ENCODE data around the gene MCCD1. TPM values are rescaled to one million over a fixed set of nuclear protein-coding genes. Genes with fewer than 3 reads are reported as not detected.

MCCD1 gene
- total and polyA plus RNA-seq, 2 experiments from 2014 or later = not detected

DNA sequence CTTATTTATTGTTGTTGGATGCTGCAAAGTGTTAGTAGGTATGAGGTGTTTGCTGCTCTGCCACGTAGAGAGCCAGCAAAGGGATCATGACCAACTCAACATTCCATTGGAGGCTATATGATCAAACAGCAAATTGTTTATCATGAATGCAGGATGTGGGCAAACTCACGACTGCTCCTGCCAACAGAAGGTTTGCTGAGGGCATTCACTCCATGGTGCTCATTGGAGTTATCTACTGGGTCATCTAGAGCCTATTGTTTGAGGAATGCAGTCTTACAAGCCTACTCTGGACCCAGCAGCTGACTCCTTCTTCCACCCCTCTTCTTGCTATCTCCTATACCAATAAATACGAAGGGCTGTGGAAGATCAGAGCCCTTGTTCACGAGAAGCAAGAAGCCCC is 18.8 kb upstream of the MCCD1 start:
- no peak overlapping the region for H3K27ac ChIP-seq
- H2AFZ ChIP-seq = no peak overlapping the region
- in situ Hi-C loops (cut with MboI) = no loop called here
- no peak for DNase-seq
- no peak overlapping the region for H3K9ac ChIP-seq
- no peak overlapping the region for H3K4me2 ChIP-seq (ENCODE audit: unreplicated experiment)
- H3K9me2 ChIP-seq (ENCODE audit: insufficient read depth) = no peaks in the 10 kb centered on the region
- no peaks in the 10 kb centered on the region for H3K36me3 ChIP-seq (ENCODE audit: low read depth)
- no peak overlapping the region for H3K4me3 ChIP-seq
- H3K79me2 ChIP-seq (ENCODE audit: insufficient read depth) = peaks cover 5% of the 10 kb centered on the region; the same call in 1 of the 2 replicates
- no peak for TF ChIP-seq EZH2phosphoT487 (IDR thresholded peaks at IDR 0.05; ENCODE audit: insufficient read depth, low read depth)
- no peak for TF ChIP-seq EZH2 (IDR thresholded peaks at IDR 0.05; ENCODE audit: insufficient read depth, poor library complexity, severe bottlenecking)
- H3K9me3 ChIP-seq (ENCODE audit: low read depth) = no peaks in the 10 kb centered on the region
- peaks cover 11% of the 10 kb centered on the region for H3K4me1 ChIP-seq (ENCODE audit: insufficient read depth)
- 63% methylated on average over 4 of the region's 4 CpGs for WGBS, 2 experiments (ENCODE audit: low coverage in 1 of 2, low lambda C conversion rate in 2 of 2, missing lambda C conversion rate in 2 of 2)
- no peaks in the 10 kb centered on the region for H4K20me1 ChIP-seq (ENCODE audit: insufficient read depth)
- H3K27me3 ChIP-seq (replicated peaks; ENCODE audit: insufficient read depth) = no peaks in the 10 kb centered on the region
- peaks cover 9% of the 10 kb centered on the region; the same call in 1 of the 2 replicates for H3F3A ChIP-seq (ENCODE audit: insufficient read depth)

- in situ Hi-C loops (cut with MboI) = no loop called here
- Histone ChIP-seq H3F3A (ENCODE audit: insufficient read depth) (peaks cover 19% of the 10 kb centered on the region), H3K27me3 (replicated peaks; ENCODE audit: insufficient read depth) (no peaks in the 10 kb centered on the region), H3K9ac (no peak overlapping the region), H3K9me2 (ENCODE audit: insufficient read depth) (no peaks in the 10 kb centered on the region), H3K4me3 (no peak overlapping the region), H4K20me1 (ENCODE audit: insufficient read depth) (no peaks in the 10 kb centered on the region), H3K9me3 (ENCODE audit: low read depth) (no peaks in the 10 kb centered on the region), H3K36me3 (ENCODE audit: low read depth) (no peaks in the 10 kb centered on the region), H2AFZ (no peak overlapping the region), H3K4me1 (ENCODE audit: insufficient read depth) (peaks cover 19% of the 10 kb centered on the region), H3K4me2 (ENCODE audit: unreplicated experiment) (no peak overlapping the region), H3K27ac (no peak overlapping the region), H3K79me2 (ENCODE audit: insufficient read depth) (no peaks in the 10 kb centered on the region)
- peak; percentile 48 for DNase-seq
- TF ChIP-seq EZH2phosphoT487 (IDR thresholded peaks at IDR 0.05; ENCODE audit: insufficient read depth, low read depth) (no peak), EZH2 (IDR thresholded peaks at IDR 0.05; ENCODE audit: insufficient read depth, poor library complexity, severe bottlenecking) (no peak)
- 52 to 63% methylated on average over 5 of the region's 5 CpGs for WGBS, 2 experiments (ENCODE audit: low coverage in 1 of 2, low lambda C conversion rate in 2 of 2, missing lambda C conversion rate in 2 of 2)
Measured at GRCh38 chr6:31513456-31514165, 15.2 kb upstream of the MCCD1 start.

DNA sequence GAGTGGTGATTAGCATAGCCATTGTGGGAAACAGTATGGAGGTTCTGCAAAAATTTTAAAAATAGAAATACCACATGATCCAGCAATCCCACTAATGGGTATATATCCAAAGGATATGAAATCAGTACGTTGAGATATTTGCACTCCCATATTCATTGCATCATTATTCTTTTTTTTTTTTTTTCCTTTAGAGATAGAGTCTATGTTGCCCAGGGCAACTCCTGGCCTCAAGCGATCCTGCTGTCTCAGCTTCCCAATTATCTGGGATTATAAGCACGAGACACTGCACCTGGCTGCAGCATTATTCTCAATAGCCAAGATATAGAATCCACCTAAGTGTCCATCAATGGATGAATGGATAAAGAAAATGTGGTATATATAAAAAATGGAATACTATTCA is 6.9 kb upstream of the MCCD1 start:
- H3K9ac ChIP-seq = no peak overlapping the region
- no peaks in the 10 kb centered on the region for H4K20me1 ChIP-seq (ENCODE audit: insufficient read depth)
- H3K36me3 ChIP-seq (ENCODE audit: low read depth) = no peaks in the 10 kb centered on the region
- H3K9me3 ChIP-seq (ENCODE audit: low read depth) = no peaks in the 10 kb centered on the region
- H2AFZ ChIP-seq = no peak overlapping the region
- H3K4me1 ChIP-seq (ENCODE audit: insufficient read depth) = peaks cover 17% of the 10 kb centered on the region
- in situ Hi-C loops (cut with MboI) = no loop called here
- DNase-seq = no peak
- H3K9me2 ChIP-seq (ENCODE audit: insufficient read depth) = no peaks in the 10 kb centered on the region
- H3K27ac ChIP-seq = no peak overlapping the region
- no peak overlapping the region for H3K4me2 ChIP-seq (ENCODE audit: unreplicated experiment)
- WGBS, 2 experiments (ENCODE audit: low coverage in 1 of 2, low lambda C conversion rate in 2 of 2, missing lambda C conversion rate in 2 of 2) = 61 to 74% methylated on average over 3 of the region's 3 CpGs
- H3K27me3 ChIP-seq (replicated peaks; ENCODE audit: insufficient read depth) = no peaks in the 10 kb centered on the region
- no peak for TF ChIP-seq EZH2phosphoT487 (IDR thresholded peaks at IDR 0.05; ENCODE audit: insufficient read depth, low read depth)
- no peak for TF ChIP-seq EZH2 (IDR thresholded peaks at IDR 0.05; ENCODE audit: insufficient read depth, poor library complexity, severe bottlenecking)
- H3K79me2 ChIP-seq (ENCODE audit: insufficient read depth) = no peaks in the 10 kb centered on the region
- H3K4me3 ChIP-seq = no peak overlapping the region
- H3F3A ChIP-seq (ENCODE audit: insufficient read depth) = peaks cover 18% of the 10 kb centered on the region

GRCh38 chr6:31525553-31525931 is 3.2 kb upstream of the MCCD1 start:
- peak overlapping the region; percentile 18 for H3K4me2 ChIP-seq (ENCODE audit: unreplicated experiment)
- no peaks in the 10 kb centered on the region for H3K9me2 ChIP-seq (ENCODE audit: insufficient read depth)
- peak overlapping the region; percentile 81 for H3K27ac ChIP-seq
- peaks cover 18% of the 10 kb centered on the region for H3K4me1 ChIP-seq (ENCODE audit: insufficient read depth)
- DNase-seq = no peak
- WGBS, 2 experiments (ENCODE audit: low coverage in 1 of 2, low lambda C conversion rate in 2 of 2, missing lambda C conversion rate in 2 of 2) = 74 to 80% methylated on average over 8 of the region's 8 CpGs
- H4K20me1 ChIP-seq (ENCODE audit: insufficient read depth) = no peaks in the 10 kb centered on the region
- no peaks in the 10 kb centered on the region for H3K27me3 ChIP-seq (replicated peaks; ENCODE audit: insufficient read depth)
- H3K9me3 ChIP-seq (ENCODE audit: low read depth) = no peaks in the 10 kb centered on the region
- in situ Hi-C loops (cut with MboI) = no loop called here
- no peak overlapping the region for H3K4me3 ChIP-seq
- peaks cover 8% of the 10 kb centered on the region; the same call in 1 of the 2 replicates for H3K36me3 ChIP-seq (ENCODE audit: low read depth)
- TF ChIP-seq EZH2 (IDR thresholded peaks at IDR 0.05; ENCODE audit: insufficient read depth, poor library complexity, severe bottlenecking) (no peak), EZH2phosphoT487 (IDR thresholded peaks at IDR 0.05; ENCODE audit: insufficient read depth, low read depth) (no peak)
- H2AFZ ChIP-seq = no peak overlapping the region
- no peaks in the 10 kb centered on the region for H3K79me2 ChIP-seq (ENCODE audit: insufficient read depth)
- peak overlapping the region; percentile 46; the same call in 1 of the 2 replicates for H3K9ac ChIP-seq
- peaks cover 32% of the 10 kb centered on the region for H3F3A ChIP-seq (ENCODE audit: insufficient read depth)
